Spleen (tissue), 11 donors: ENCODE measurements around the gene MKLN1. TPM values are rescaled to one million over a fixed set of nuclear protein-coding genes. Genes with fewer than 3 reads are reported as not detected.
A peak's percentile ranks its signal among the peaks of the same experiment; 100 is the strongest.

Source experiments
- DNase-seq: peaks from one replicate; pipeline ENCODE4 v3.0.0-alpha.2; 2020
- H3K27ac ChIP-seq, 8 donors: fragments of 200-600 bp; sonication (generic) in 7 of 8; 1 replicate in 4 of 8; 2 replicates in 4 of 8; pipeline versions ENCODE4 v1.5.0 to v1.8.0; 2016 to 2021; ENCODE audit warnings: inconsistent platforms in 4 of 8, mild to moderate bottlenecking in 4 of 8, moderate library complexity in 1 of 8
- H3K27me3 ChIP-seq, 7 donors: fragments of 200-600 bp; sonication (generic) in 6 of 7; replicated peaks in 1 of 7; 1 replicate in 4 of 7; 2 replicates in 3 of 7; pipeline versions ENCODE4 v1.5.0 to v1.8.0; 2016 to 2021; ENCODE audit warnings: inconsistent platforms in 3 of 7, mild to moderate bottlenecking in 1 of 7
- H3K36me3 ChIP-seq, 6 donors: fragments of 200-600 bp; sonication (generic) in 5 of 6; 1 replicate in 4 of 6; 2 replicates in 2 of 6; pipeline versions ENCODE4 v1.5.0 to v1.8.0; 2016 to 2021; ENCODE audit warnings: inconsistent platforms in 2 of 6
- H3K4me1 ChIP-seq, 6 donors: fragments of 200-600 bp; sonication (generic) in 5 of 6; 1 replicate in 3 of 6; 2 replicates in 3 of 6; pipeline versions ENCODE4 v1.5.0 to v1.8.0; 2016 to 2021; ENCODE audit warnings: inconsistent platforms in 3 of 6
- H3K4me3 ChIP-seq, 8 donors: fragments of 200-600 bp; sonication (generic) in 7 of 8; 1 replicate in 4 of 8; 2 replicates in 4 of 8; pipeline versions ENCODE4 v1.5.0 to v1.8.0; 2016 to 2021; ENCODE audit warnings: inconsistent platforms in 4 of 8, mild to moderate bottlenecking in 4 of 8, moderate library complexity in 2 of 8
- H3K9me3 ChIP-seq, 8 donors: fragments of 200-600 bp; sonication (generic) in 7 of 8; 1 replicate in 4 of 8; 2 replicates in 4 of 8; pipeline versions ENCODE4 v1.5.0 to v1.8.0; 2016 to 2021; ENCODE audit warnings: inconsistent platforms in 4 of 8
- POLR2A ChIP-seq, 3 donors: fragments of 450-650 bp; IDR thresholded peaks; one replicate each; pipeline ENCODE4 v1.5.1; 2017; ENCODE audit warnings: antibody characterized with exemption in 3 of 3, mild to moderate bottlenecking in 1 of 3
- POLR2AphosphoS5 ChIP-seq, 3 donors: sonication (generic); formaldehyde crosslinking; IDR thresholded peaks; one replicate each; pipeline ENCODE4 v1.5.1; 2017; ENCODE audit warnings: antibody characterized with exemption in 3 of 3
- WGBS, 5 donors: extraction: QIAGEN DNeasy Blood & Tissue Kit in 3 of 5; methylation state at CpG; one replicate each; pipeline versions ENCODE4 v1.1.5 to v1.1.7; 2013 to 2018; 5-methylcytosine and 5-hydroxymethylcytosine counted together
- intact Hi-C: fragments of 100-400 bp; cut with DNase I; formaldehyde crosslinking; loops from one replicate; pipeline ENCODE4 v1.15.0; 2023; ENCODE audit warnings: low total_unique reads
- polyA plus RNA-seq, 3 donors: library from polyadenylated mRNA; stranded (reverse); fragments of 200-250 nt; gene quantifications; one replicate each; pipeline ENCODE4 v1.2.1, GENCODE V29; 2013
- total RNA-seq, 7 donors: library from RNA; depleted of rRNA in 3 of 7; stranded (reverse); fragments of >200 nt in 3 of 7; fragmentation: NEBNext Ultra II Directional in 4 of 7; extraction: Animal tissue kit (Norgen Biotek cat#: 25700) in 4 of 7; gene quantifications; one replicate each; pipeline versions ENCODE4 v1.1.0 to v1.2.1, GENCODE V29; 2016 to 2021
- TF ChIP-seq, protein P1 (sequence below), 11 experiments: fragments of 200-600 bp in 7 of 11; fragments of 450-650 bp in 4 of 11; sonication (generic) in 4 of 11; IDR thresholded peaks in 8 of 11; conservative IDR thresholded peaks in 3 of 11; 1 replicate in 7 of 11; 2 replicates in 4 of 11; pipeline versions ENCODE4 v1.4.0 to v1.8.0; 2016 to 2021; ENCODE audit warnings: antibody characterized with exemption in 11 of 11, inconsistent platforms in 4 of 11, mild to moderate bottlenecking in 1 of 11
- donor health status: healthy with polysubstance abuse.
- donor health status: DM: no; HTN: no; CAD: no; lungs with moderate emphysema.
- donor health status: DM: no; HTN: no; CAD: no.
- donor health status: Bipolar disorder and iron deficiency.
- donor health status: healthy.
- donor health status: DM: no; HTN: no; CAD: no.
- donor health status: DM: yes; HTN: yes; CAD: no.

The MKLN1 gene
- total and polyA plus RNA-seq, 10 donors, result 7.1 to 87.4 (median 66.5) TPM

DNA sequence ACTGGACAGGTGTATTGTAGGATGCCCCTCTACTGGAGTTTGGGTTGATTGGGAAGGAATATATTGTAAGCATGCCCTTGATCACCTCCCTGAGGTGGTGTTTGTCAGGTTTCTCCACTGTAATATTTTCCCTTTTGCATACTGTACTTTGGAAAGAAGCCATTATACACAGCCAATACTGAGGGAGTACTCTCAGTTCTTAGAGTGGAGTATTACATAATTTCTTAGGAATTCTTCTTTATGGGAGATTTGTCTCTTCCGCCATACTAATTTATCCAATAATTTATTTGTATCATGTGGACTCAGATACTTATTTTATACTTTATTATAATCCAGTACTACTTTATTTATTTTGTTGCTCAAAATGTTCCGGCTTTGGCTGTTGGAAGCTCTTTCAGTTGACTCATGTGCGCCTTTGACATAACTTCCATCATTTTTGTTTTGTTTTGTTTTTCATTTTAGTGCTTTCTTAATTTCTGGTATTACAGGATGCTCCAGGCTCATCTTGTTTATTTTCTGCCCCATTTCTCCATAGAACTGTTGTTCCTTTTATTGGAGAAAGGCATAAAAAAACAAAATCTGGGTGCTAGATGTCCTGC is 29.7 kb downstream of the MKLN1 start:
- intact Hi-C loops, result no loop called here
- H3K4me3 ChIP-seq, result no peak overlapping the region
- no peak overlapping the region for H3K27ac ChIP-seq
- TF ChIP-seq, protein P1, sequence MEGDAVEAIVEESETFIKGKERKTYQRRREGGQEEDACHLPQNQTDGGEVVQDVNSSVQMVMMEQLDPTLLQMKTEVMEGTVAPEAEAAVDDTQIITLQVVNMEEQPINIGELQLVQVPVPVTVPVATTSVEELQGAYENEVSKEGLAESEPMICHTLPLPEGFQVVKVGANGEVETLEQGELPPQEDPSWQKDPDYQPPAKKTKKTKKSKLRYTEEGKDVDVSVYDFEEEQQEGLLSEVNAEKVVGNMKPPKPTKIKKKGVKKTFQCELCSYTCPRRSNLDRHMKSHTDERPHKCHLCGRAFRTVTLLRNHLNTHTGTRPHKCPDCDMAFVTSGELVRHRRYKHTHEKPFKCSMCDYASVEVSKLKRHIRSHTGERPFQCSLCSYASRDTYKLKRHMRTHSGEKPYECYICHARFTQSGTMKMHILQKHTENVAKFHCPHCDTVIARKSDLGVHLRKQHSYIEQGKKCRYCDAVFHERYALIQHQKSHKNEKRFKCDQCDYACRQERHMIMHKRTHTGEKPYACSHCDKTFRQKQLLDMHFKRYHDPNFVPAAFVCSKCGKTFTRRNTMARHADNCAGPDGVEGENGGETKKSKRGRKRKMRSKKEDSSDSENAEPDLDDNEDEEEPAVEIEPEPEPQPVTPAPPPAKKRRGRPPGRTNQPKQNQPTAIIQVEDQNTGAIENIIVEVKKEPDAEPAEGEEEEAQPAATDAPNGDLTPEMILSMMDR (IDR thresholded peaks at IDR 0.05 in 8 of 11, conservative IDR thresholded peaks at IDR 0.05 in 3 of 11), result no peak
- TF ChIP-seq POLR2AphosphoS5 (IDR thresholded peaks at IDR 0.05) (no peak), POLR2A (IDR thresholded peaks at IDR 0.05) (no peak)
- WGBS, 5 donors, result 95 to 98% (median 97%) methylated on average over 3 of the region's 3 CpGs
- no peaks in the 10 kb centered on the region for H3K36me3 ChIP-seq
- no peak for DNase-seq
- H3K9me3 ChIP-seq, result no peaks in the 10 kb centered on the region
- peaks cover 22 to 99% (median 83%) of the 10 kb centered on the region in 6 donors for H3K4me1 ChIP-seq
- no peaks in the 10 kb centered on the region for H3K27me3 ChIP-seq

GRCh38 chr7:131358636-131359035 is 31.0 kb downstream of the MKLN1 start:
- Histone ChIP-seq H3K9me3 (no peaks in the 10 kb centered on the region), H3K4me1 (peaks cover 22 to 100% (median 92%) of the 10 kb centered on the region in 6 donors), H3K27ac (peak overlapping the region in 5 of 8 donors; percentile 16 to 49 (median 19)), H3K36me3 (no peaks in the 10 kb centered on the region), H3K27me3 (no peaks in the 10 kb centered on the region), H3K4me3 (no peak overlapping the region)
- 87 to 89% (median 88%) methylated on average over 3 of the region's 3 CpGs for WGBS, 5 donors
- DNase-seq, result no peak
- intact Hi-C loops, result no loop called here
- TF ChIP-seq POLR2A (IDR thresholded peaks at IDR 0.05), result no peak
- TF ChIP-seq, protein P1 (IDR thresholded peaks at IDR 0.05 in 8 of 11, conservative IDR thresholded peaks at IDR 0.05 in 3 of 11), result no peak
- no peak for TF ChIP-seq POLR2AphosphoS5 (IDR thresholded peaks at IDR 0.05)

DNA sequence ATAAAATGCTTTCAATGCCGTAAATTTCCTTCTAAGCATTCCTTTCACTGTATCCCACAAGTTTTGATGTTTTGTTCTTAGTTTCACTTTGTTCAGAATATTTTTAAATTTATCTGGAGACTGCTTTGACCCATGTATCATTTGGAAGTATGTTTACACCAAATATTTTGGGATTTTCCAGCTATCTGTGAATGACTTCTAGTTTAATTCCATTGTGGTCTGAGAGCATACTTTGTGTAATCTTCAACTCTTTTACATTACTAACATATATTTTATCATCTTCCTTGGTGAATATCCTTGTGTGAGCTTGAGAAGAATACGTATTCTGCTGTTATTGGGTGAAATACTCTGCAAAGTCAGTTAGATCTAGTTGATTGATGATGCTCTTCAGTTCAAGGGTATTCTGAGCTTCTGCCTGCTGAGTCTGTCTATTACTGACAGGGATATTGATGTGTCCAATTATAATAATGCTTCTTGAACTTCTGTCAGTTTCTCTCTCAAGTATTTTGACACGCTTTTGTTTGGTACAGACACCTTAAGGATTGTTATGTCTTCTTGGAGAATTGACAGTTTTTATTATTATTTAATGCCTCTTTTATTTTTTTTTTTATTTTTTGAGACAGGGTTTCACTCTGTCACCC is 31.6 kb downstream of the MKLN1 start:
- H3K36me3 ChIP-seq, result no peaks in the 10 kb centered on the region
- H3K27me3 ChIP-seq, result no peaks in the 10 kb centered on the region
- no peak for TF ChIP-seq POLR2AphosphoS5 (IDR thresholded peaks at IDR 0.05)
- TF ChIP-seq POLR2A (IDR thresholded peaks at IDR 0.05), result no peak
- TF ChIP-seq, protein P1 (IDR thresholded peaks at IDR 0.05 in 8 of 11, conservative IDR thresholded peaks at IDR 0.05 in 3 of 11), result no peak
- H3K27ac ChIP-seq, result peak overlapping the region in 6 of 8 donors; percentile 1 to 49 (median 19)
- intact Hi-C loops, result no loop called here
- H3K4me3 ChIP-seq, result peak overlapping the region in 1 of 8 donors; percentile 2
- H3K4me1 ChIP-seq, result peaks cover 20 to 100% (median 90%) of the 10 kb centered on the region in 6 donors
- WGBS, 5 donors, result 78 to 87% (median 84%) methylated on average over 3 of the region's 3 CpGs
- no peaks in the 10 kb centered on the region for H3K9me3 ChIP-seq
- DNase-seq, result no peak

DNA sequence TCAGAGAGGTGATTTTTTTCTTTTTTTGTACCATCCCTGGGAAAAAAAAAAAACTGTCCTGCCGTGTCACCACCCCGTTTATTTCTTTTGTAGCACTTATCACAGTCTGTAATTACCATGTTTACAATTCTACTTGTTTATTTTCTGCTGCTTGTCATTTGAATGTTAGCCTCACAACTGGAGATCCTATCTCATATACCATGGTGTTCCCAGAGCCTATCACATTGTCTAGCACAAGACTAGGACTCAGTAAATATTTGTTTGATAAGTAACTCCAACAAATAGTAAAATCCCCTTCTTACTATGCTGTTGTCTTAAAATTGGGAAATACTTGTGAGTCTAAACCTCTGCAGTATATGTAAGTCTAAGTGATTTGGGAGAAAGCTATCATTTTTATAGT is 36.0 kb downstream of the MKLN1 start:
- Histone ChIP-seq H3K4me1 (peaks cover 16 to 100% (median 79%) of the 10 kb centered on the region in 6 donors), H3K4me3 (no peak overlapping the region), H3K27ac (no peak overlapping the region), H3K36me3 (no peaks in the 10 kb centered on the region), H3K9me3 (no peaks in the 10 kb centered on the region), H3K27me3 (no peaks in the 10 kb centered on the region)
- no peak for DNase-seq
- TF ChIP-seq, protein P1 (IDR thresholded peaks at IDR 0.05 in 8 of 11, conservative IDR thresholded peaks at IDR 0.05 in 3 of 11), result no peak
- intact Hi-C loops, result no loop called here
- WGBS, 5 donors, result 75 to 84% (median 79%) methylated on average over 2 of the region's 2 CpGs
